Superior temporal gyrus (tissue), 1 donor: ENCODE data around the gene GMDS.
"Not testable (repeated sequence)": the region's sequence is repeated elsewhere in the genome, so short reads cannot be mapped to it uniquely, and the experiment has no call there.

Experiments
- DNase-seq: peaks from one replicate; pipeline ENCODE4 v3.0.0-alpha.2; 2016; ENCODE audit errors: extremely low spot score

The GMDS gene

DNA sequence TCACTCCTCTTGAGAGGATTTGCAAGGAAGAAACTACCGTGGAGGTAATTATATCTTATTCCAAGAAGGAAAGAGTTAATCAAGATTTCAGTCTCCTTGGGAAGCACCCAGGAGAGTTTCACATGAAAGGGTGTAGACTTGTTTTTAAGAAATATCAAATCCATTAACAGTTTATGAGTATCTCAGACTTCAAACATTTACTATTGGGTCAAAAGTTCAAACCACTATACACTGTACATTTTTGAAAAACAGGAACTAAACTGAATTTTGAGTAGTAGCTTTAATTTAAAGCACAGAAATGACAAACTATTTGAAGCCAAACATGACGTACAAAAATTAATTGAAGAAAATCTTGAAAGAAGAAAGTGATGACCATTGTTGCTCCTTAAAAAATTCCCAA, 471.7 kb downstream of the GMDS start:
- DNase-seq, result no peak

DNA sequence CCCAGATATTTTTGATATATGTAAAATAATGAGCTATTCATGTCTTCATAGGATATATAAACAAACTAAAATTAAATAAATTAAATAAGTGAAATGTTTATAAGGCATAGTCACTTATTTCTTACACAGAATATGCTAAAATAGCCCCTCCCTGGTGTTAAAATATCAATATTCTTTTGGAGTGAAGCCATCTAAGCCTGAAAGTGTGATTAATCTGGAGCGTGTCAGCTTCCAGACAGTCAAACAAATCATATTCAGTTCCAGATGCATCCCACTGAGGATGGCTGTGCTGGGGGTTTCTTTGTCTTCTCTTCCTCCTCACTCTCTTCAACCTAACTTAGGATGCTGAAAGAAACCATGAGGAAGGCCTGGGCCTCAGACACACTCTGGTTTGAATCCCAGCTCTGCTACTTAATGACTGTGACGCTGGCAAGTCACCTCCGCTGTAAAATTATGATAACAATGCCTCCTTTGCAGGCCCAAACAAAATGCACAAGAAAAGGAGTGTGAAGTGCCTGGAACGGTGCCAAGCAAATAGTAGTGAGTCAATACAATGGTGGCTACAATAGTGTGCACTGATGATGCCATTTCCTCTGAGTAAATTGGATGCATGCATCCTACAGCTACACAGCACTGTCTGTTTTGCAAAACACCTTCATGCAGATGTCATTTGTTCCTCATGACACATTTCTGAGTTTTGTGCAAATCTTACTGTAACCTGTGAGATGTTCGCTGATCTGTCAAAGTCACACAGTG, 474.3 kb downstream of the GMDS start:
- DNase-seq, result no peak

DNA sequence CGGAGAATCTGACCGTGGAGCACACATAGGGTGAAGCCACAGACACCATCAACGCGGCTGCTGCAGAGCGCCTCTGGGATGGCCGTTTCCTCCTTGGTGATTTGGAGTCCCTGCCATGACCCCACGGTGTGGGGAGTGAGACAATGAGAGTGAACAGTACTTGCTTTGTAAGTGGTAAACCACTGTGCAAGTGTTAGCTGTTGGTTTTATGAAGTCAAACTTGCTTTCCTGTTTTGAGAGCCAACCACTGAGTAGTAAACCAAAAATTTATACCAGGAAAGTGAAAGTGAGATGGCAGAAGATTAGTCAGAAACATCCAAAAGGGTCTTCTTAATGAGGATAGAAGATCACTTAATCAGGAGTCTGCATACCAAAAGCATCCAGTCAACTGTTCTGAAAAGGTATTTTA, 475.0 kb downstream of the GMDS start:
- DNase-seq, result no peak

DNA sequence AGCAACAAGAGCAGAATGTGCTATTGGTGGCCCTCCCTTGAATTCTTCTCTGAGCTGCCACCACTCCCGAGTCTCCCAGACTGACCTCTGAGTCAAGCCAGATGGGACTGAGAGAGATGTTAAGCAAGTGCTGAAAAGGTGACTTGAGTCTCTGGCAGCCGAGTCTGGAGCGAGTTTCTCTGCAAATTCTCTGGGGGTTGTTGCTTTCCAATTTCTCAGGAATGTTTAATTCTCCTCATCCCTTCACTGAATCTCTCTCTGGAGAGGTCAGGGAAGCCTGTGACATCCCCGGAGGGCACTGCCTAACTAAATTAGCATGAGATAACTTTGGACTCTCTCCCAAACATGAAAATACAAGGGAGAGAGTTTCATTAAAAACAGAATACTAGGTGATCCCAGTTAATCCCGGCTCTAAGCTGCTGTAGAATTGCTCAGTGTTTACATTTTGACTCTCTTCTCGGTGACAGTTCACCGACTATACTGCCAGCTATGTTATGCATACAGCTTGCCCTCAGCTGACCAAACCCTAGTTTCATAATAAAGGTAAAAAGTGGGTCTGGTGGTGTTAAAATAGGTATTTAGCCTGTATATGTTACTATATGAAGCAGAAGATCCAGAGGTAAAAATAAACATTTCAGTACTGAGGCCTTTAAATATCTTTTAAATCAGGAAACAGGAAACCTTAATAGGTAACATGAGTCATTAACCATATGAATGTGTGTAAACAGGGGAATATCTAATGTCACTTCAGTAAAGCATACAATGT, 477.7 kb downstream of the GMDS start:
- DNase-seq, result no peak

DNA sequence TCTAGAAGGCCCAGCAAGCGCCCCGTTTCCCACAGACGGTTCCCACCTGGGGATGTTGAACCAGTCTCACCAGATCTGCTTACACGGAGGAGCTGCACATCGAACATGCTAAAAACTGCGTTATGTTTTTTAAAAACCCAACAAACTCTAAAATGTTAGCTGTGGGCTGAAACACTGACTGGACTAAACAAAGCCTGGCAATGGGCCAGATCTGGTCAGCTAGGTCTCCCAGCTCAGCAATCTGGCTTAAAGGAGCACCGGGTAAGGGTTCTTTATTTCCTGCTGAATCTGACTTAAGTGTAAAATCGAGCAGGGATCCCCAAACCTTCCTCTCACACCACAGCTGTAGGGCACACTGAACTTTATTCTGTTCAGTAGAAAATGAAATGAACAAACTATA, 478.8 kb downstream of the GMDS start:
- DNase-seq, result no peak

DNA sequence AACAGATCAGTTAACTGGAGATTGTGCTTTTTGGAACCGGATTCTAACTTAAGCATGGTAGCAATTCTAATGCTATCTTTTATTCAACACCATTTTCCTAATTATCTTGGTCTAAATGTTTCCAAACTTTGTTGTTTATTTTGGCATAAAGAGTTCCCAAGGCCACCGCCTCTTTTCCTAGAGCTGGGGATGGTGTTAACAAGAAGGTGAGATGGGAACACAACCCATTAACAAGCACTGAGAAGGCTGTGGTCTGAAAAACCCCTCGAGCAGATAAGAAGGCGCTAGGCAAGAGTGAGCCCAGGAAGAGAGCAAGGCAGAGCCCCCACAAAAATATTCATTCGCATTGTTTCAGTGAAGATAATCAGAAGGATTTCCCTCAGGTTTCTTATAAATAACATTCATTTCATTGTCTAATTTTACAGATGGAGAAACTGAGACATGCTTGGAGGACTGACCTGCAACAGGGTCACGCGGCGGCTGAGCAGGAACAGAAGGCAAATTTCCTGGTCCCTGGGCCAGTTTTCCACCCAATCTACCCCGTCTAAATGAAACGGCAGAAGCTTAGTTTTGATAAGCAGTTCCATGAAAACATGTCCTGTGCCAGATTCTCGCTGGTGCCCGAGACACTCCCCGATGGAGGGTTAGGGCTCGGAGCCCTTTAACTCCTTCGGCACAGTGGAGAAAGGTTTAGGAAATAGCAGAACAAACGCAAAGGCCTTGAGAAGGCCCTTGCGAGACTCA, 480.1 kb downstream of the GMDS start:
- no peak for DNase-seq

DNA sequence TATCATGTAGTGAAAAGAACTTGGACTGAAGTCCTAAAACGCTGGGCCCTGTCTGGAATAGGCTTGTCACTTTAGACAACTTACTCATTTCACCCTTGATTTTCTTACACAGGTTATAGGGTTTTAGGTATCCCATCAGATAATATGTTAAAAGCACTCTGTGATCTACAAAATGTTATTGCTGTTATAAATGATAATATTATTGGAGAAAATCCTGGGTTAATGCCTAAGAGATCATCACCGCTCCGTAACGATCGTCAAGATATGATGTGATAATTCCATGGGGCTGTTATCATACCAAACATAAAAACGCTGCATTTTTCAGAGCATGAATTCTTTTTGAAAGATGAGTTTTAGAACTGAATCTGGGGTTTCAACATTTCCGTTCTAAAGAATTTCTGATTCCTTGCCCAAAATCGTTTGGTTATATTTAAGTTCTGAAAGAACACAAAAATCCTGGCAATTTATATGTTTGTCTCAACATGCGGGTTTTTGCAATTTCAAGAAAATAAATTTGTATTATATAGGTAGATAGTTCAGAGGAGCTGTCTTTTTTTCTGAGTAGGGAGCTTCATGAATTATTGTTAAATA, 480.9 kb downstream of the GMDS start:
- no peak for DNase-seq

DNA sequence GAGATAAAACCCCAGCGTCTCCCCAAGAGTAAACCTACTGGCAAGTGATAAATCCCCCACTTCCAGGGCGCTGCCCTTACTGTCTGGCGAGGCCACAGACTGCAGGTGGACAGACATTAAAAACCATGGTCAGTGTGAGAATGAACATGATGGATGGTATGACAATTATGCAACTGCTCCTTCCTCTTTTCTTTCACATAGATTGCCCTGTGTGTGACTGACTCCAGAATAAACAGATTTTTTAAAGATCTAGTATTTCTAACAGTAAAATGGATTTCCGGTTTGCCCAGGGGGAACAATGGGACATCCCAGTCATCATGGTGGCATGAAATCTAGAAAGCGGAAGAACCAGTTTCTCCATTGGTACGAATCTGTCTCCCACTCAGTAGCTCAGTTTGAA, 482.0 kb downstream of the GMDS start:
- DNase-seq, result no peak

DNA sequence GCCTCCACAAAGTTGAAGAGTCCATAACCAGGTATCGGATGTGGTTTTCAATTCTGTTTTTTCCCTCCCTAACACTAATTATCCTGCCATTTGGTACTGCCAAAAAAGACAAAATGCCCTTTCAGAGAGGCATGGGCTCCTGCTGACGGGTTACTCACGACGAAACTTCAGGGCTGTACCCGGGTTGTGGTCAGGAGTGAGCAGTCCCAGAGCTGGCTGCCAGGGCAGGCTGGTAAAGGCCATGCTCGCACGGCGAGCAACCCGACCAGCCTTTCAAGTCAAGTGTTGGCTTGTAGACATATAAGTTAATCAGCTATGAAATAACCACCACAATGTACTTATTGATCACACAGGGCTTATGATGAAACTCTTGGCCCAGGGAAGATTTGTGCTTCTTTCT, 483.2 kb downstream of the GMDS start:
- no peak for DNase-seq

DNA sequence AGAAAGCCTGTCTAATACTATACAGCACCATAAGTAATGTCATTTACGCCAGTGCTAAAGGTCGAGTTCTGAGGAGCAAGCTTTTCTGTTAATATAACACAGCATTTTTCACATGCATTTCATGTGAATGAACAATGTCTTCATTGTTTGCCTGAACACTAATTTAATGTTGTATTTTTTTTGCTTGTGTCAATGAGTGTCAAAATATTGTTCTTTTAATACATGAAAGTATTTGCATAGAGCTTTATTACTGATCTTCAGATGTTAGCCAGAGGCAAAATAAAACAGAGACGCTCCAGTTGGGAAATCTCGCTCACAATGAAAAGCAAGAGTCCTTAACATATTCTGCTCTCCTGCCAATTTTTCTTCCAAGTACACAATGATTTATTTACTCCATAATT, 483.9 kb downstream of the GMDS start:
- DNase-seq, result no peak

DNA sequence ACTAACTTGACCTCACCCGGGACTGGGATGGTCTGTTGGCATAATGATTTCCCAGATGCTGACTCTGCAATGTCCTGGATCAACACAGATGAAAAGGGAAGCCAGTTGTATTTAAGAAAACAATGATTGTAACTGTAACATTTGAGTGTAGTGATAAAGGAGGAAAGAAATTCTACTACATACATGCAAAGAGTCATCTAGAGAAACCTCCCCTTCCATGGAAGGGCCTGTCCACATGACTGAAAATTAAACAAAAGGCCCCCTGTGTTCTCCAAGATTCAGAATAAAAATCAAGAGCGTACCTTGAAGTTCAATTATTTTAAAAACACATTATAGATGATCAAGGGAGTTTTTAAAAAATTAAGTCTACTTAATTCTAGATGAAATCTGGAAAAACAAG, 484.5 kb downstream of the GMDS start:
- no peak for DNase-seq

DNA sequence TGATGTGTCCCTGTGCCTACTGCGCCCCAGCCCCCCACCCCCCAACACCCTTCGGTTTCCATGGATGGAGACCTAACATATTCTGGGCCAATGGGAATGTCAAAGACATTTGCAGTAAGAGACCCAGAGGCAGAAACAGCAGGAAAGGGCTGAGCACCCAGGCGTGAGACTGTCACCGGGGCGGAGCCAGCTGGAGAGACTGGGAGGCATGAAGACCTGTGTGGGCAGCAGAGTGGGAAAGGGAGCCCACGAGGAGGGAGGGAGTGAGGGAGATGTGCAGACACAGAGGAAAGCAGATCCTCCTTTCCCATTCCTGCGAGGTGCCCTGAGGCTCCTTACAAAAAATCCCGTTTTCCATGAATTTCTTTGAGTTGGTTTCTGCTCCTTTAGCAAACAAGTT, 485.5 kb downstream of the GMDS start:
- DNase-seq, result no peak

DNA sequence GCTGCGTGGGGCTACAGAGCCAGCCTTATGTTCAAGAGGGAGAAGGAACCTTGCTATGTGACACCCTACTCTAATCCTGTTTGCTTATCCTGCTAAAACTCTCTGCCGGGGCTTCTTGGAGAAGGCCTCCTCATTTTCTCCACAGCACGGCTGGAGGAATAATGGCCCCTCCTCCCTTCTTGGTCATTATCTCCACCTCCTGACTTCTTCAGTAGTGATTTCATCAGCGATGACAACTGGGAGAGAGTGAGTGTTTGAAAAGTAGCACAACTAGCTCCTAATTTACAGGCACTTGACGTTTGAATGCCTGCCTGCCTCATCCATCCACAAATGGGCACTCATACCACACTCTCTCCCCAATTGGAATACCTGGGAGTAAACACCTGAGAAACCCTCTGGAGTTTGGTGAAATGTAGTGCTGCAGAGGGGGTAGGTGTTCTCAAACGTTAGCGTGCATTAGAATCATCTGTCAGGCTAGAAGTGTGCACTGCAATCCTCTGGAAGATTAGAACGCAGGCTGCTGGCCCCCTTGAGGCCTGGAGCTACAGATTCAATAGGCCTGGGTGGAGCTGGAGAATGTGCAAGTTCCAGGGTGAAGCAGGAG, 487.2 kb downstream of the GMDS start:
- DNase-seq, result no peak

DNA sequence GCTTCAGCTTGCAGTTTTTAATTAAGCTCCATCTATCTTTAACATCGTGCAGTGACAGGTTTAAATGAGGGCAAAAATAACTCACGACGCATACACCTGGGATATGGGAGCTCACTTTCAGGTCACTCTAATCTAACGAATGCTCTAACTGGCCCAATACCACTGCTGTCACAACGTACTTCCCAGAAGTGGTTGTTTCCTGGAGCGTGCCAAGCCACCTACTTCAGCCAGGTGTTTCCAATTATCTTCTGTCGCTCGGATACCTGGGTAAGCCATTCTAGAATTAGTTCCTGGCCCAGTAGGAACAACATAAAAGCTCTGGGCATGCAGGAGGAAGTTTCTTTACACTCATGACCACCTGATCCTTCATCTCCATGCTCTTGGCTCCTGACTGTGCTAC, 488.3 kb downstream of the GMDS start:
- no peak for DNase-seq

DNA sequence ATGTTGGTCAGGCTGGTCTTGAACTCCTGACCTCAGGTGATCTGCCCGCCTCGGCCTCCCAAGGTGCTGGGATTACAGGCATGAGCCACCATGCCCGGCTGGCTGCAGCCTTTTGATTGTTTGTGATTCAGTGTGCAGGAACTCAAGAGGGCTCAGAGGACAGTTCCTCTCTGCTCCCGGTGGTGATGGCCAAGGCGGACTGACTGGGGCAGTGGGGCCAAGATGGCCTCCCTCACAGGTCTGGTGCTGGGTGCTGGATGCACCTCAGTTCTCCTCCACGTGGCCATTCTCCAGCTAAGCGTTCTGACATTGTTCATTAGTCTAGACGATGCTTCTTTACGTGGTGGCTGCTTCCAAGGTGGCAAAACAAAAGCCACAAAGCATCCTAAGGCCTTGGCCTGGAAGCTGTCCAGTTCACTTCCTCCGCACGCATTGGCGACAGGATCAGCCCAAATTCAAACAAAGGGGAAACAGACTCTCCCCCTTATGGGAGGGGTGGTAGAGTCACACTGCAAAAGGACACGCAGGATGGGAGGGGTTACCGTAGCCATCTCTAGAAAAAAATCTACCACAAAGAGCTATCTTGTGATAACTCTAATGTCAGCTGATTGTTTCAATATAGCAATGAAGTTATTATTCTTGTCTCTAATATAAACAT, 488.8 kb downstream of the GMDS start:
- DNase-seq, result no peak

DNA sequence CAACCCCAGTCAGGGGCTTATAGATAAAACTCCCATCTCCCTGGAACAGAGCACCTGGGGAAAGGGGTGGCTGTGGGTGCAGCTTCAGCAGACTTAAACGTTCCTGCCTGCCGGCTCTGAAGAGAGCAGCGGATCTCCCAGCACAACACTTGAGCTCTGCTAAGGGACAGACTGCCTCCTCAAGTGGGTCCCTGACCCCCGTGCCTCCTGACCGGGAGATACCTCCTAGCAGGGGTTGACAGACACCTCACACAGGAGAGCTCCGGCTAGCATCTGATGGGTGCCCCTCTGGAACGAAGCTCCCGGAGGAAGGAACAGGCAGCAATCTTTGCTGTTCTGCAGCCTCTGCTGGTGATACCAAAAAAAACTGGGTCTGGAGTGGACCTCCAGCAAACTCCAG, 494.3 kb downstream of the GMDS start:
- not testable (repeated sequence) for DNase-seq

DNA sequence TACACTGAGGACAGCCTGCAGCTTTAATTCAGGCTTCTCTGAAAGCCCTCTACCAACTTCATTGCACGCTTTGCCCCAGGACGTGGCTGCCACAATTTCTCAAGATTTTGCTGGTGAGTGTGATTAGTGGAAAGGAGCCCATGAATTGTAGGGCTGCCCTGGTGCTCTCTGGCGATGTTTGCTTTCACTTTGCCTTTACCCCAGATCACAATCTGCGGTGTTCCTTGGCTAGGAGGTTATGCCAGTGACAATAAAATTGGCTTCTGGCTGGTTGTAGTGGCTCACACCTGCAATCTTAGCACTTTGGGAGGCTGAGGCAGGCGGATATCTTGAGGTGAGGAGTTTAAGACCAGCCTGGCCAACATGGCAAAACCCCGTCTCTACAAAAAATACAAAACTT, 496.4 kb downstream of the GMDS start:
- DNase-seq, result no peak

DNA sequence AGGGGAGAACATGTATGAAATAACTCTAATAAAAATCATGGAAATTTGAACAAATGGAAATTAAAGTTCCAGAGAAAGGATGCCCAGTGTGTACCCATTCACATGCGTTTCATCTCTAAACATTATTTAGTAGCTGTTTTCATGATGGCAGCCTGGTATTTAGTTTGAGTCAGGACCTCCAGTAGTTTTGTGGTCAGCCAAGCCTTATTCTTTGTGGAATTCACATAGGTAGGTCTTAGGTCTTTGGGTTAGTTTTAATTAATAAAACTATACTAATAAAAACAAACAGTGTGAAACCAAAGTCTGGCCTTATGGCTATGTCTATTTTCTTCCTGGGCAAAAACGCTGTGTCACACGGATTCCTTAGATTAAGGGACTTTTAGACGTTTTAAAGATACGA, 497.9 kb downstream of the GMDS start:
- no peak for DNase-seq

DNA sequence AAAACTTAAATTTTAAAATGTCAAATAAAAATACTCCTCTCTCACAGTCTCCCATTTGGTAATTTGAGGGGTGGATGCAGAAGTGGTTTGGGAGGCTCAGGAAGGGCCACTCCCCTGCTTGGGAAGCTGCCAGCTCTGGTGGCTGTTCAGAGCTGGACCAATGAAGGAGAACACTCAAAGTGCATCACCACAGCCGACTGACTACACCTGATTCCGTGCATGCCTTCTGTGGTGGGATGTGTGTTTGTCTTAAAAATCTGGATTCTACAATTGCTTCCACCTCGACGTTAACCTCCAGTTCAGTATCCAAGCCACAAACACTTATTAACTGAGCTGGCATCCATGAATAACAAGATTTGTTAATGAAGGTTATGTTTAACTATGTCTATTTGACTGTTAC, 498.4 kb downstream of the GMDS start:
- no peak for DNase-seq

DNA sequence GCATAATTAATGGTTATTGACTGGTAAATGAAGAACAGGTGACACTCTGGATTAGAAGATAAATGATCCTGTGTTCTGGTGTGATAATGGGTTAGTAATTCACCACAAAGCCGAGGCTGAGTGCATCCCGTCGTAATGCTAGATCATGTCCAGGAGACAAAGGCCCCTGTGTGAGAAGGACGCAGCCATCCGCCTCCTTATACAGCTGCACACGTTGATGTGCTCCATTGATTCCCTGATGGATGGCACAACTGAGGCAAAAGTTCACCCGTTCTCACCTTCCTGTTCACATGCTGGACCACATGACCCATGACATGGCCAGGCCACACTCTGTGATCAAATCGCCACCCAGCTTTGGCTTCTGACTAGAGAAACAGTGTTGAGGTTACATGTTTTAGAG, 499.6 kb downstream of the GMDS start:
- DNase-seq, result no peak

DNA sequence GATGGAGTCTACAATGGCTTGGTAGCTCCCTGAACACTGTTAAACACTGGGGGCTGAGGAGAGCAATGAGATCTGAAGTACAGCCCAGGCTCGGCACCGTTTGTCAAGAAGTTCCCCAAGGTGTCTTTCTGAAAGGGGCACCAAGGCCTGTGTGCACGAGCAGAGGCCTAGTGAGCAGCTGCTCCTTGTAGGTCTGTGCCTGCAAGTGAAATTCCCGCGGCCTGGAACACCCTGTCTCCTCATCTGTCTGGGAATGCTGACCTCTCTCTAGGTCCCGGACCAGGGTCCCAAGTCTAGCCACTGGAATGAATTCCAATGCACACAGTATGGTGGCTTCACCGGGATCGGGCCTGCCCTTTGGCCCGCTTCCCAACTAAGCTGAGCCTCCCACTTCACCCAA, 500.9 kb downstream of the GMDS start:
- no peak for DNase-seq
